NB4 (cell line): ENCODE results near the gene PITPNM3.

ENCODE experiments used
- DNase-seq: peaks from one replicate; pipeline ENCODE4 v3.0.0; 2010; ENCODE audit warnings: low read depth
- H3K4me3 ChIP-seq: one replicate; pipeline ENCODE4 v1.5.1; 2011; ENCODE audit warnings: mild to moderate bottlenecking, low read depth, low read length, moderate library complexity
- CTCF ChIP-seq: IDR thresholded peaks from one replicate; pipeline ENCODE4 v1.5.1; 2012; ENCODE audit warnings: low read depth, low read length
- MYC ChIP-seq: IDR thresholded peaks from 2 replicates; pipeline ENCODE4 v1.6.1; 2011; ENCODE audit warnings: low read depth, low read length
- POLR2A ChIP-seq: IDR thresholded peaks from 2 replicates; pipeline ENCODE4 v1.6.1; 2011; ENCODE audit warnings: mild to moderate bottlenecking; ENCODE audit not compliant: insufficient read length; ENCODE audit errors: extremely low read depth
- TF ChIP-seq, protein P1 (sequence below): IDR thresholded peaks from 2 replicates; pipeline ENCODE4 v1.6.1; 2011; ENCODE audit warnings: low read depth, low read length

PITPNM3 gene

GRCh38 chr17:6556121-6557039, at the start of gene PITPNM3:
Gene PITPNM3, minus strand, starts transcription at chr17:6556555. Its CDS starts 149 bp downstream, at chr17:6556406.
- DNase-seq, result no peak

GRCh38 chr17:6605142-6605541, 48.8 kb upstream of the PITPNM3 start:
- no peak overlapping the region for H3K4me3 ChIP-seq
- no peak for TF ChIP-seq CTCF
- no peak for DNase-seq

More at GRCh38 chr17:6556121-6557039, at the start of gene PITPNM3:
- H3K4me3 ChIP-seq, result no peak within 1 kb of the TSS
- no peak for TF ChIP-seq MYC
- TF ChIP-seq CTCF, result no peak

- H3K4me3 ChIP-seq, result no peak overlapping the region
- TF ChIP-seq MYC, result no peak
- no peak for TF ChIP-seq POLR2A
- TF ChIP-seq, protein P1, sequence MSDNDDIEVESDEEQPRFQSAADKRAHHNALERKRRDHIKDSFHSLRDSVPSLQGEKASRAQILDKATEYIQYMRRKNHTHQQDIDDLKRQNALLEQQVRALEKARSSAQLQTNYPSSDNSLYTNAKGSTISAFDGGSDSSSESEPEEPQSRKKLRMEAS, result no peak
- no peak for TF ChIP-seq CTCF
- DNase-seq, result no peak
Measured at GRCh38 chr17:6603744-6604325, 47.5 kb upstream of the PITPNM3 start.

DNA sequence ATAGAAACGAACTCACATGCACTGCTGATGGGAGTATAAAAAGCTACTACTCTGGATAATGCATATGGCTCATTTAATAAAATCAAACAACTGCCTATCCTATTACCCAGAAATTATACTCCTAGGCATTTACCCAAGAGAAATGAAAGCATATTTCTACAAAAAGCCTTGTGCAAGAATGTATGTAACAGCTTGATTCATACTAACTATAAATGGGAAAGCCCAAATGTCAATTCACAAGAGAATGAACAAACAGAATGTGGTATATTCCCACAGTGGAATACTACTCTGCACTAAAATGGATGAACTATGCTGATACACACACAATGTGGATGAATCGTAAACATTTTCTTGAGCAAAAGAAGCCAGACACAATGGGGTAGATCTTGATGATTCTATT, 45.8 kb upstream of the PITPNM3 start:
- TF ChIP-seq MYC, result no peak
- TF ChIP-seq POLR2A, result no peak
- TF ChIP-seq CTCF, result no peak
- TF ChIP-seq, protein P1, result no peak
- H3K4me3 ChIP-seq, result no peak overlapping the region
- no peak for DNase-seq

DNA sequence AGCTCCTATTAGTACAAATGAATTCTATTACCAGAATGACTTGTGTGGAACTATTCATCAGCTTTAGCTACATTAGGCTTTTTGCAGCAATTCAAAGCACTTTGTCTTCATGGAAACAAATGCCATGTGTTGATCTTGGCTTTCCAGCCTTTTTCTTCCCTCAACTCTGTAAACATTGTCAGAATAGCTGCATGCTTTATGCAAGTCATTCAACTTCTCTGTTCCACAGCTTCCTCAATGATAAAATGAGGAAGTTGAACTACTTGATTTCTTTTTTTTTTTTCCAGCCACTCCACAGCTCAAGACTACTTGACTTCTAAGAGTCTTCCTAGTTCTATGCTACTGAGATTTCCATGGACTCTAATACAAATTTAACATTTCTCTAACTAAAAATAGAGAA, 43.0 kb upstream of the PITPNM3 start:
- peak; percentile 71 for DNase-seq
- TF ChIP-seq POLR2A (no peak), MYC (no peak), CTCF (no peak)
- TF ChIP-seq, protein P1, result peak; percentile 54; the same call in 1 of the 2 replicates
- H3K4me3 ChIP-seq, result no peak overlapping the region
